ENCODE data around the gene BLOC1S3.

BLOC1S3 gene

DNA sequence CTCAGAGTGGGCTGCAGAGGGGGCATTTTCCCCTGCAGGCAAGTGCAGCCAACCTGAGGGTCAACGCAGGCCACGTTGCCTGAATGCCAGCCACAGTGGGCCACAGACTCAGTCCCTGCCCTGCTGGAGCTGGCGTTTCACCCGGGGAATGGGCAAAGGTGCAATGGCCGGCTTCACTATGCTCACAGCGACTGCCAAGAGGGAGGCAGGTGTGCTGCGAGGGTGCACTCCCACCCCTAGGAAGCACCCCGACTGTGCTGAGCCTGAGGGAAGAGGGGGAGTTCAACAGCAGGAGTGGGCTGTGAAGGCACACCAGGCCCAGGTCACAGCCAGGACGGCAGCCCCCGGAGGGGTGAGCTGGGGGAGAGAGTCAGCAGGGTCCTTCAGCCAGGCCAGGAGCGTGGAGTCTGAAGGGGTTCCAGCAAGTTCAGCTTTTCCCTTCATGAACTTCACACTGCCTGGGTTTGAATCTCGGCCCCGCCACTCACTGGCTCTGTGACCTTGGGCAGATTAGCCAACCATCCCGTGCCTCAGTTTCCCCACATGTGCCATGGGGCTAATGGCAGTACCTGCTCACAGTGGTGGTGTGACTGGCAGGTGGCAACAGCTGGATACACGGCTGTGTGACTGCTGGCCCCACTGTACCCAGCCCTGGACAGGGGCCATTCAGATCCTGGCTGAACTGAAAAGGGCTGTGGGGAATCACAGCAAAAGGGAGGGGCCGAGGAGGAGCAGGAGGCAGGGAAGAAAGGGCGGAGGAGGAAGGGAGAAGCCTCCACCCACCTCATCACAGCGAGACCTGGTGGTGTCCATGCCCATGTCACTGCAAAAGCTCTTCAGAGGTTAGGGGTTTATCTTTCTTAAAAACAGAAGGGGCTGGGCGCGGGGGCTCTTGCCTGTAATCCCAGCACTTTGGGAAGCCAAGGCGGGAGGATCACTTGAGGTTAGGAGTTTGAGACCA, 8.2 kb upstream of the BLOC1S3 start:
- H3K4me3 ChIP-seq (ENCODE audit: low read depth in 1 of 5, low read length in 5 of 5), result no peak overlapping the region
- H3K9ac ChIP-seq (ENCODE audit: low read length in 5 of 5), result no peak overlapping the region
- H3K9me3 ChIP-seq (ENCODE audit: control insufficient read depth in 5 of 5, low read length in 5 of 5), result no peaks in the 10 kb centered on the region
- no peaks in the 10 kb centered on the region for H3K27me3 ChIP-seq (ENCODE audit: control insufficient read depth in 5 of 5, insufficient read depth in 4 of 5, low read length in 5 of 5)
- peaks cover 0 to 2% (median 0%) of the 10 kb centered on the region in 5 donors for H3K36me3 ChIP-seq (ENCODE audit: control insufficient read depth in 5 of 5, insufficient read depth in 5 of 5, low read length in 5 of 5)
- H3K27ac ChIP-seq (ENCODE audit: low read depth, low read length), result no peak overlapping the region
- peaks cover 0 to 32% (median 8%) of the 10 kb centered on the region in 5 donors for H3K4me1 ChIP-seq (ENCODE audit: control insufficient read depth in 5 of 5, insufficient read depth in 5 of 5, low read length in 5 of 5)

DNA sequence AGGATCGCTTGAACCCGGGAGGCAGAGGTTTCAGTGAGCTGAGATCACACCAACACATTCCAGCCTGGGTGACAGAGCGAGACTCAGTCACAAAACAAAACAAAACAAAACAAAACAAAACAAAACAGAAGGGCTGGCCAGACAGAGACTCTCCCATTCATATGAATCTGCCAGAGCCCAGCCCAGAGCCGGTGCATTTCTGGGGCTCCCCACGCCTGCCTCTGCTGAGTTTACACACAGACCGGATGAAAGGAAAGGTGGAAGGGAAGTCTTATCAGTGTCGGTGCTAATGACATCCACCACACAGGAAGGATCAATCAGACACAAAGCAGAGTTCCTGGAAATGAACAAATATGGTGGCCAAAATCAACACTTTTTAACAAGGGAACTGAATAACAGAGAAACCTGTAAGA, 7.4 kb upstream of the BLOC1S3 start:
- Histone ChIP-seq H3K9me3 (ENCODE audit: control insufficient read depth in 5 of 5, low read length in 5 of 5) (no peaks in the 10 kb centered on the region), H3K27me3 (ENCODE audit: control insufficient read depth in 5 of 5, insufficient read depth in 4 of 5, low read length in 5 of 5) (no peaks in the 10 kb centered on the region), H3K4me1 (ENCODE audit: control insufficient read depth in 5 of 5, insufficient read depth in 5 of 5, low read length in 5 of 5) (peaks cover 0 to 32% (median 8%) of the 10 kb centered on the region in 5 donors), H3K9ac (ENCODE audit: low read length in 5 of 5) (no peak overlapping the region), H3K36me3 (ENCODE audit: control insufficient read depth in 5 of 5, insufficient read depth in 5 of 5, low read length in 5 of 5) (peaks cover 0 to 2% (median 0%) of the 10 kb centered on the region in 5 donors), H3K27ac (ENCODE audit: low read depth, low read length) (no peak overlapping the region), H3K4me3 (ENCODE audit: low read depth in 1 of 5, low read length in 5 of 5) (no peak overlapping the region)

DNA sequence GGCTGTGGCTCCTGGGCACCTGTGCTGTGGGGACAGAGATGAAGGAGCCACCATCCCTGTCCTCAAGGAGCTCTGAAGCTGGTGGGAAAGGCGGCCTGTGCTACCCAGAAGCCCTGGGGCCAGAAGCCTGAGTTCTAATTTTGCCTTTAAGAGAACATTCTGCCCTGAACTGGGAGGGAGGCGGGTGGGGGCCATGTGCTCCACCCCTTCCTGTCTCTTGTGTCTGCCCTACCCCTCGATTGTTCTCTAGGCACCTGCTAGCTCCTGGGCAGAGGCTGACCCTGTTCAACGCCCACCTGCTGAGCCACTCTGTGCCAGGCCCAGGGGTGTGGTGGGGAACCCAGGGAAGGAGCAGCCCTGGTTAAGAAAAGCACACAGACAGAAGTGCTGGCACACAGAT, 6.4 kb upstream of the BLOC1S3 start:
- Histone ChIP-seq H3K4me3 (ENCODE audit: low read depth in 1 of 5, low read length in 5 of 5) (no peak overlapping the region), H3K27ac (ENCODE audit: low read depth, low read length) (no peak overlapping the region), H3K27me3 (ENCODE audit: control insufficient read depth in 5 of 5, insufficient read depth in 4 of 5, low read length in 5 of 5) (no peaks in the 10 kb centered on the region), H3K36me3 (ENCODE audit: control insufficient read depth in 5 of 5, insufficient read depth in 5 of 5, low read length in 5 of 5) (peaks cover 0 to 2% (median 0%) of the 10 kb centered on the region in 5 donors), H3K9me3 (ENCODE audit: control insufficient read depth in 5 of 5, low read length in 5 of 5) (no peaks in the 10 kb centered on the region), H3K9ac (ENCODE audit: low read length in 5 of 5) (no peak overlapping the region), H3K4me1 (ENCODE audit: control insufficient read depth in 5 of 5, insufficient read depth in 5 of 5, low read length in 5 of 5) (peaks cover 2 to 24% (median 8%) of the 10 kb centered on the region in 5 donors)

DNA sequence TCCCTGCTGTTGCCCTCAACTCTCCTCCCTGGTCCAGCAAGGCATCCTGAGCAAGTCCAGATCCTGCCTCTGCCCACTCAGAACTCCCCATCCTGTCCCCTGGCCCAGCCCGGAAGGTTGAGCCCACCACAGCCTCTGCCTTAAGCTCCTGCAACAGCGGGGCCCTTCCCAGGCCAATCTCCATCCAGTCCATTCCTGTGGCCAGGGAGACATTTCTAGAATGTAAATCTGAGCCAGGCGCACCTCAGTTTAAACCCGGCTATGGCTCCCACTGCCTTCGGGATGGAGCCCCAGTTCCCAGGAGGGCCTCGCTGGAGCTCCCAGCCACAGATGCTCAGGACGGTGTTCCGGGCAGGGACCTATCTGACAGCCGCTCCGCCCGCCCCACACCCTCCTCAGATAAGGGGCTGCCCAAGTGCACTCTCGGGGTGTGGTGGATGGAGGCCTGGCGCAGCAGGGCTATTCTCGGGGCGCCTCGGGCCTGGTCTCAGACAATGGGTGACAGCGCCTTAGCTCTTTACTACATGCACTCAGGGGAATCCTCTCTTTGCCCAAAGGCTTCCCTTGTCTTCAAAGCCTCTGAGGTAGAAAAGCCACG, 5.9 kb upstream of the BLOC1S3 start:
- Histone ChIP-seq H3K9ac (ENCODE audit: low read length in 5 of 5) (peak overlapping the region in 1 of 5 donors; percentile 11), H3K4me3 (ENCODE audit: low read depth in 1 of 5, low read length in 5 of 5) (no peak overlapping the region), H3K27ac (ENCODE audit: low read depth, low read length) (no peak overlapping the region)

DNA sequence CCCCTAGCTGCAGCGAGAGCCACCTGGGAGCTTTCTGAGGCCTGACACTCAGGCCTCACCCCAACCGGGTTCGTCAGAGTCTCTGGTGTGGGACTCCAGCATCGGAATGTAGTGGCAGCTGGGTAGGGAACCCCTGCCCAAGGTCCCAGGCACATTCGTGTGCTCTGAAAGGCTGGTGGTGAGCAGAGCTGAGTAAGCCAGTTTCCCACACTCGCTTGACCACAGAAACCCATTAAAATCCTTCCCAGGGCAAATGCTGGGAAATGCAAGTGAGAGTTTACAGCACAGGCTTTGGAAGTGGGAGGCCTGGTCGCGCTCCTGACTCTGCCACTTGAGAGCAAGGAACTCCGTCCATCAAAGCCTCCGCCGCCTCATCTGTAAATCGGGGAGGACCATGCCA, 4.8 kb upstream of the BLOC1S3 start:
- Histone ChIP-seq H3K9me3 (ENCODE audit: control insufficient read depth in 5 of 5, low read length in 5 of 5) (no peaks in the 10 kb centered on the region), H3K4me3 (ENCODE audit: low read depth in 1 of 5, low read length in 5 of 5) (no peak overlapping the region), H3K27me3 (ENCODE audit: control insufficient read depth in 5 of 5, insufficient read depth in 4 of 5, low read length in 5 of 5) (peaks cover 0 to 3% (median 0%) of the 10 kb centered on the region in 5 donors), H3K27ac (ENCODE audit: low read depth, low read length) (no peak overlapping the region), H3K4me1 (ENCODE audit: control insufficient read depth in 5 of 5, insufficient read depth in 5 of 5, low read length in 5 of 5) (peaks cover 5 to 29% (median 17%) of the 10 kb centered on the region in 5 donors), H3K36me3 (ENCODE audit: control insufficient read depth in 5 of 5, insufficient read depth in 5 of 5, low read length in 5 of 5) (peaks cover 0 to 2% (median 0%) of the 10 kb centered on the region in 5 donors), H3K9ac (ENCODE audit: low read length in 5 of 5) (peak overlapping the region in 1 of 5 donors; percentile 30)

More for the DNA sequence above, 5.9 kb upstream of the BLOC1S3 start:
- H3K36me3 ChIP-seq (ENCODE audit: control insufficient read depth in 5 of 5, insufficient read depth in 5 of 5, low read length in 5 of 5), result peaks cover 0 to 2% (median 0%) of the 10 kb centered on the region in 5 donors
- no peaks in the 10 kb centered on the region for H3K27me3 ChIP-seq (ENCODE audit: control insufficient read depth in 5 of 5, insufficient read depth in 4 of 5, low read length in 5 of 5)
- peaks cover 3 to 28% (median 13%) of the 10 kb centered on the region in 5 donors for H3K4me1 ChIP-seq (ENCODE audit: control insufficient read depth in 5 of 5, insufficient read depth in 5 of 5, low read length in 5 of 5)
- H3K9me3 ChIP-seq (ENCODE audit: control insufficient read depth in 5 of 5, low read length in 5 of 5), result no peaks in the 10 kb centered on the region

DNA sequence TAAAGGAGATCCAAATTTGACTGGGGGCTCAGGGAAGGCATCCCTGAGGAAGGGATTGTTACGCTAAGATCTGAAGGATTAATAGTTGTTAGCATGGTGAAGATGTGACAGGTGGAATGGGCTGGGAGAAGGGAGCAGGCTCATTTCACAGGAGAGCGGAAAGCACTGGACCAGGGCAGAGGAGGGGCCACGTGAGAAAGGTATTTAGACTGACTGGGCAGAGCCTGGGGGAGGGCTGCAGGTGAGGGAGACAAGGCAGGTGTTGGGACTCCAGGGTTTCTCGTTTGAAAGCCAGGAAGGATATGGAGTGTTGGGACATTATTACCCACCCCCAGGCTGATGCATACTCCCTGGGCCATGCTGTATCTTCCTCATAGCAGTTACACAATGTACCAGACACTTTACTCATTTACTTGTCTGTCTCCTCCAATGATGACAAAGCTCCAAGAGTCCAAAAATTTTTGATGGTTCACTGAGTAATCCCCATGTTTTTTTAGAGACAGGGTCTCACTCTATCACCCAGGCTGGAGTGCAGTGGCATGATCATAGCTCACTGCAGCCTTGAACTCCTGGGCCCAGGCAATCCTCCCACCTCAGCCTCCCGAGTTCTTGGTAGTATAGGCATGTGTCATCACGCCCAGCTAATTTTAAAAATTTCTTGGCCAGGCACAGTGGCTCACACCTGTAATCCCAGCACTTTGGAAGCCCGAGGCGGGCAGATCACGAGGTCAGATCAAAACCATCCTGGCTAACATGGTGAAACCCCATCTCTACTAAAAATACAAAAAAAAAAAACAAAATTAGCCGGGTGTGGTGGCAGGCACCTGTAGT, 2.9 kb upstream of the BLOC1S3 start:
- Histone ChIP-seq H3K4me1 (ENCODE audit: control insufficient read depth in 5 of 5, insufficient read depth in 5 of 5, low read length in 5 of 5) (peaks cover 8 to 41% (median 32%) of the 10 kb centered on the region in 5 donors), H3K9ac (ENCODE audit: low read length in 5 of 5) (no peak overlapping the region), H3K27ac (ENCODE audit: low read depth, low read length) (no peak overlapping the region), H3K9me3 (ENCODE audit: control insufficient read depth in 5 of 5, low read length in 5 of 5) (no peaks in the 10 kb centered on the region), H3K27me3 (ENCODE audit: control insufficient read depth in 5 of 5, insufficient read depth in 4 of 5, low read length in 5 of 5) (peaks cover 0 to 3% (median 0%) of the 10 kb centered on the region in 5 donors), H3K36me3 (ENCODE audit: control insufficient read depth in 5 of 5, insufficient read depth in 5 of 5, low read length in 5 of 5) (peaks cover 0 to 3% (median 0%) of the 10 kb centered on the region in 5 donors), H3K4me3 (ENCODE audit: low read depth in 1 of 5, low read length in 5 of 5) (no peak overlapping the region)

DNA sequence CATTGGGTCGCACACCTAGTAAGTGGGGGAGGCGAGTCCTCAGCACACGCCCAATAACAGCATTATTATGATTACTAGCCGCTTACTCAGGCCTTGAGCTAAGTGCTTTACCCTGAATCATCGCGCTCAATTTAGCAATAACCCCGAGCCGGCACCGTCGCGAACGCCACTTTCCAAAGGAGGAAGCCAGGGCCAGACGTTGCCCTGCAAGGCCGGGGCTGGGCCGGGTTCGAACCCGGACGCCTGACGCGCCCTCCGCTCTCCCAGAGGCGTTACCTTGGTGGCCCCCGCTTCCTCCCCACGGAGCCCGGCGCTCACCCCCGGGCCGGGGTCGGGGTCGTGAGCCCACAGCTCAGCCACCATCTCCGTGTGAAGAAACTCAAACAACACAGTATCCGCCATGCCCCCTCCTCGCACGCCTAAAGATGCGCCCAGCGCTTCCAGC, 745 bp upstream of the BLOC1S3 start, which contains the start of gene TRAPPC6A:
TRAPPC6A (minus strand) TSS at position 421 of the 445 bp plus-strand sequence; CDS start at position 402, 19 bp downstream.
- Histone ChIP-seq H3K27ac (ENCODE audit: low read depth, low read length) (peak within 1 kb of the TSS; percentile 90), H3K36me3 (ENCODE audit: control insufficient read depth in 5 of 5, insufficient read depth in 5 of 5, low read length in 5 of 5) (peaks cover 0 to 9% (median 5%) of the 10 kb centered on the region in 5 donors), H3K4me1 (ENCODE audit: control insufficient read depth in 5 of 5, insufficient read depth in 5 of 5, low read length in 5 of 5) (peaks cover 5 to 42% (median 35%) of the 10 kb centered on the region in 5 donors), H3K27me3 (ENCODE audit: control insufficient read depth in 5 of 5, insufficient read depth in 4 of 5, low read length in 5 of 5) (peaks cover 0 to 3% (median 0%) of the 10 kb centered on the region in 5 donors), H3K9ac (ENCODE audit: low read length in 5 of 5) (peak within 1 kb of the TSS; percentile 68 to 93 (median 79)), H3K4me3 (ENCODE audit: low read depth in 1 of 5, low read length in 5 of 5) (peak within 1 kb of the TSS; percentile 87 to 99 (median 96)), H3K9me3 (ENCODE audit: control insufficient read depth in 5 of 5, low read length in 5 of 5) (no peaks in the 10 kb centered on the region)

DNA sequence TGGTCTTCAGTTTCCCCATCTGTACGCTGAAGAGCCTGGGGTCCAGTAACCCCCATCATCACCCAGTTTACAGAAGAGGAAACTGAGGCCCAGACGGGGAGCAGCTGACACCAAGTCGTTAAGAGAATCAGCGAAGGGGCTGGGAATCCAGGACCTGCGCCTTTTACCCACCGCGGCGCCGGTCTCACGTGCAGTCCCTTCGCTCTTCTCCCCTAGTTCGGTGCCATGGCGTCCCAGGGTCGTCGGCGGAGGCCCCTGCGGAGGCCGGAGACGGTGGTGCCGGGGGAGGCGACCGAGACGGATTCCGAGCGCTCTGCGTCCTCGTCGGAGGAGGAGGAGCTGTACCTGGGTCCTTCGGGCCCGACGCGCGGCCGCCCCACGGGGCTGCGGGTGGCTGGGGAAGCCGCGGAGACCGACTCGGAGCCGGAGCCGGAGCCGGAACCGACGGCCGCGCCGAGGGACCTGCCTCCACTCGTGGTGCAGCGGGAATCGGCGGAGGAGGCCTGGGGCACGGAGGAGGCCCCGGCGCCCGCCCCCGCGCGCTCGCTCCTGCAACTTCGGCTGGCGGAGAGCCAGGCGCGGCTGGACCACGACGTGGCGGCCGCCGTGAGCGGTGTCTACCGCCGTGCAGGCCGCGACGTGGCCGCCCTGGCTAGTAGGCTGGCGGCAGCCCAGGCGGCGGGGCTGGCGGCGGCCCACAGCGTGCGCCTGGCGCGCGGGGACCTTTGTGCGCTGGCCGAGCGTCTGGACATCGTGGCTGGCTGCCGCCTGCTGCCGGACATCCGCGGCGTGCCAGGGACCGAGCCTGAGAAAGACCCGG, 698 bp downstream of the BLOC1S3 start:
- Histone ChIP-seq H3K27ac (ENCODE audit: low read depth, low read length) (peak overlapping the region; percentile 78), H3K4me1 (ENCODE audit: control insufficient read depth in 5 of 5, insufficient read depth in 5 of 5, low read length in 5 of 5) (peaks cover 5 to 42% (median 36%) of the 10 kb centered on the region in 5 donors), H3K36me3 (ENCODE audit: control insufficient read depth in 5 of 5, insufficient read depth in 5 of 5, low read length in 5 of 5) (peaks cover 0 to 9% (median 5%) of the 10 kb centered on the region in 5 donors), H3K27me3 (ENCODE audit: control insufficient read depth in 5 of 5, insufficient read depth in 4 of 5, low read length in 5 of 5) (peaks cover 0 to 3% (median 0%) of the 10 kb centered on the region in 5 donors), H3K9me3 (ENCODE audit: control insufficient read depth in 5 of 5, low read length in 5 of 5) (no peaks in the 10 kb centered on the region), H3K9ac (ENCODE audit: low read length in 5 of 5) (peak overlapping the region; percentile 68 to 93 (median 79)), H3K4me3 (ENCODE audit: low read depth in 1 of 5, low read length in 5 of 5) (peak overlapping the region; percentile 85 to 99 (median 96))

Measured in subcutaneous abdominal adipose tissue (tissue), 5 donors.